Loucy (cell line): ENCODE measurements around the gene KAT6B.

Experiments
- EZH2phosphoT487 ChIP-seq: fragments of 200-600 bp; IDR thresholded peaks from 2 replicates; pipeline ENCODE4 v1.6.1; 2018; ENCODE audit warnings: antibody characterized with exemption, mild to moderate bottlenecking, moderate library complexity, borderline replicate concordance
- TF ChIP-seq, protein P1 (sequence below): fragments of 200-600 bp; sonication (generic); conservative IDR thresholded peaks from 2 replicates; pipeline ENCODE4 v1.5.1; 2014; ENCODE audit warnings: mild to moderate bottlenecking, antibody characterized with exemption, low read length

DNA sequence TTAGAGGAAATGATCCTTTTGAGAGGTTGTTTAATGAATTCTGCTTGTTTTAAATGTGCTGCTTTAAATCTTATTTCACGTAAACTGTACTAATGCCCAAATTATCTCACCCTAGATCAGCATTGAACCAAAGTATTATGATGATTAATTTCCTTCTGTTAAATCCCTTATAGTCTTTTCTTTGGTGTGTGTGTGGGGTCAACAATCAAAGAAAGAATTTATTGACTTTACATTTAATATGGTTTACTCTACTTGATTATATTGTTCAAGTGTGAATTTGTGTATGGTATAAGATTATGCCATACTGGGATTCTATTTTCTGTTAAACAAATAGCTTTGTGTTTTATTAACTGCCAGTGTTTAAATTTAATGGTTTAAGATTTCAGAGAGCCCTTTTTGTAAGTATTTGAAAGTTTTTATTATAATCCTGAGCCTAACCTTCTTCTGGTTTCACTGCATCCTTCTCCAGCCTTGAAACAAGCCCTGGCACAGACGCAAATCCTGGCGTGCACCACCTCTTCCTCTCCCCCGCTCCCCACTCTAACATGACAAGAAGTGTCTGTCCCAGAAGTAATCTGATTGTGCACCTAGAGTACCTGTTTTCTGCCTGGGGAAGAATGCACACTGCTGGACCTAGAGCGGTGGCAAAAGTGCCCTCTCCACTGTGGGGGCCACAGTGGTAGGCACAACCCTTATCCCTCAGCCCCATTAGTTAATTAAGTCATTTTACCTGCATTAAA, 70.6 kb downstream of the KAT6B start:
- TF ChIP-seq, protein P1, sequence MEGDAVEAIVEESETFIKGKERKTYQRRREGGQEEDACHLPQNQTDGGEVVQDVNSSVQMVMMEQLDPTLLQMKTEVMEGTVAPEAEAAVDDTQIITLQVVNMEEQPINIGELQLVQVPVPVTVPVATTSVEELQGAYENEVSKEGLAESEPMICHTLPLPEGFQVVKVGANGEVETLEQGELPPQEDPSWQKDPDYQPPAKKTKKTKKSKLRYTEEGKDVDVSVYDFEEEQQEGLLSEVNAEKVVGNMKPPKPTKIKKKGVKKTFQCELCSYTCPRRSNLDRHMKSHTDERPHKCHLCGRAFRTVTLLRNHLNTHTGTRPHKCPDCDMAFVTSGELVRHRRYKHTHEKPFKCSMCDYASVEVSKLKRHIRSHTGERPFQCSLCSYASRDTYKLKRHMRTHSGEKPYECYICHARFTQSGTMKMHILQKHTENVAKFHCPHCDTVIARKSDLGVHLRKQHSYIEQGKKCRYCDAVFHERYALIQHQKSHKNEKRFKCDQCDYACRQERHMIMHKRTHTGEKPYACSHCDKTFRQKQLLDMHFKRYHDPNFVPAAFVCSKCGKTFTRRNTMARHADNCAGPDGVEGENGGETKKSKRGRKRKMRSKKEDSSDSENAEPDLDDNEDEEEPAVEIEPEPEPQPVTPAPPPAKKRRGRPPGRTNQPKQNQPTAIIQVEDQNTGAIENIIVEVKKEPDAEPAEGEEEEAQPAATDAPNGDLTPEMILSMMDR, result no peak
- no peak for TF ChIP-seq EZH2phosphoT487
